Breast epithelium (tissue), 3 donors: ENCODE results near the gene NAALADL2.

Source experiments
- POLR2A ChIP-seq: fragments of 450-650 bp; IDR thresholded peaks from one replicate; pipeline ENCODE4 v1.6.1; 2016; ENCODE audit warnings: antibody characterized with exemption, mild to moderate bottlenecking, moderate library complexity
- POLR2AphosphoS5 ChIP-seq, 3 donors: sonication (generic); formaldehyde crosslinking; IDR thresholded peaks; one replicate each; pipeline ENCODE4 v1.6.1; 2017; ENCODE audit warnings: antibody characterized with exemption in 3 of 3
- TF ChIP-seq, protein P1 (sequence below), 3 donors: fragments of 450-650 bp; IDR thresholded peaks; one replicate each; pipeline ENCODE4 v1.5.1; 2016 to 2017; ENCODE audit warnings: antibody characterized with exemption in 3 of 3, mild to moderate bottlenecking in 3 of 3, moderate library complexity in 3 of 3

DNA sequence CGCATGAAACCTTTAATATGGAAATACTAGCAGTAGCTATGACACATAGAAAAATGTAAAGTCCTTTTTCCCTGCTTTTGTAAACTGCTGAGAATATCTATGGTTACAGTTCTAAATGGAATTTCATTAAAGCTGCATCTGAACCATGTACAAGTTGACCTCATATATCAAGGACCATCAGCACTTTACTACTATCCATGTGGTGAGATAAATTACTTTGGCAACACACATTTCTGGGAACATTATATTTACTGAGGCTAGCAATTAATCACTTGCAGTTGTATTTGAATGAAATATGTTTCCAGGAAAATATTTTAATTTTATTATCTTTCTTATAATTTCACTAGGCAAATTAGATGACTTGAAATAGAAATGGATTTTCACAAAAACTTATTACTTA lies 545.5 kb downstream of the NAALADL2 start:
- TF ChIP-seq, protein P1, sequence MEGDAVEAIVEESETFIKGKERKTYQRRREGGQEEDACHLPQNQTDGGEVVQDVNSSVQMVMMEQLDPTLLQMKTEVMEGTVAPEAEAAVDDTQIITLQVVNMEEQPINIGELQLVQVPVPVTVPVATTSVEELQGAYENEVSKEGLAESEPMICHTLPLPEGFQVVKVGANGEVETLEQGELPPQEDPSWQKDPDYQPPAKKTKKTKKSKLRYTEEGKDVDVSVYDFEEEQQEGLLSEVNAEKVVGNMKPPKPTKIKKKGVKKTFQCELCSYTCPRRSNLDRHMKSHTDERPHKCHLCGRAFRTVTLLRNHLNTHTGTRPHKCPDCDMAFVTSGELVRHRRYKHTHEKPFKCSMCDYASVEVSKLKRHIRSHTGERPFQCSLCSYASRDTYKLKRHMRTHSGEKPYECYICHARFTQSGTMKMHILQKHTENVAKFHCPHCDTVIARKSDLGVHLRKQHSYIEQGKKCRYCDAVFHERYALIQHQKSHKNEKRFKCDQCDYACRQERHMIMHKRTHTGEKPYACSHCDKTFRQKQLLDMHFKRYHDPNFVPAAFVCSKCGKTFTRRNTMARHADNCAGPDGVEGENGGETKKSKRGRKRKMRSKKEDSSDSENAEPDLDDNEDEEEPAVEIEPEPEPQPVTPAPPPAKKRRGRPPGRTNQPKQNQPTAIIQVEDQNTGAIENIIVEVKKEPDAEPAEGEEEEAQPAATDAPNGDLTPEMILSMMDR (IDR thresholded peaks at IDR 0.05) = no peak
- no peak for TF ChIP-seq POLR2A
- TF ChIP-seq POLR2AphosphoS5 (IDR thresholded peaks at IDR 0.05) = no peak
